ENCODE data around the gene DUS1L.
"Not testable (repeated sequence)": the region's sequence is repeated elsewhere in the genome, so short reads cannot be mapped to it uniquely, and the experiment has no call there.

DUS1L gene

DNA sequence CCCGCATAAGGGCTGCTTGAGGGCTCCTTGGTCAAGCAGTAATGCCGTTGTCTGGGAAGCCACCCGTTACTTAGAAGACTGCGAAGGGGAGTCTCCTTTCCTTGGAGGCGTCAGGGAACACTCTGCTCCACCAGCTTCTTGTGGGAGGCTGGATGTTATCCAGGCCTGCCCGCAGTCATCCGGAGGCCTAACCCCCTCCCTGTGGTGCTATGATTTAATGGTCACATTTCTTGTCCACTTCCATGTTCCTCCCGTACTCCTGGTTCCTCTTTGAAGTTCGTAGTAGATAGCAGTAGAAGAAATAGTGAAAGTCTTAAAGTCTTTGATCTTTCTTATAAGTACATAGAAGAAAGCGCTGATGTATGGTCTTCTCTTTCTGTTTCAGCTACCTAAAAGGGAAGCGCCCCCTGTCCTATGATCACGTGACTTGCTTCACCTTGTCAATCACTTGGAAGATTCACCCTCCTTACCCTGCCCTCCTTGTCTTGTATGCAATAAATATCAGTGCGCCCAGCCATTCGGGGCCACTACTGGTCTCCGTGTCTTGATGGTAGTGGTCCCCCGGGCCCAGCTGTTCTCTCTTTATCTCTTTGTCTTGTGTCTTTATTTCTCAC, 26.7 kb downstream of the DUS1L start:
- not testable (repeated sequence) for DNase-seq

DNA sequence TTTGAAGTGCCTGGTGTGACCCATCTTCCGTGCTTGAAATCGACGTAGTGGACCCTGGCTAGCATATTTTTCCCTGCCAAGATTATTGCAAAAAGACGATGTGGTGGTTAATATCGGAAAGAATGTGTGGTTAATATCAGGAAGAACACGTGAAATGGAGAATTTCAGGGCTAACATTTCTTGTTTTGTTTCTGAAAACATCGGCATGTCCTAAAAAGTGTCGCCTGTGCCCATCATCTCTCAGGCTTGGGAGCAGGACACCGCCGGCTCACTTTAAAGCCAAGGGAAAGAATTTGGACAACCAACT, 27.8 kb downstream of the DUS1L start:
- DNase-seq = no peak

- DNase-seq = peak; percentile 98
These were observed 28.3 kb downstream of the DUS1L start, which contains the start of gene DCXR for GRCh38 chr17:82037092-82037888. Gene DCXR (minus strand): TSS chr17:82037697. CDS start chr17:82037682, 15 bp downstream.

GRCh38 chr17:82036634-82037091, 28.9 kb downstream of the DUS1L start:
- no peak for DNase-seq

- no peak for DNase-seq
These were observed 29.5 kb downstream of the DUS1L start for GRCh38 chr17:82035956-82036633.

DNA sequence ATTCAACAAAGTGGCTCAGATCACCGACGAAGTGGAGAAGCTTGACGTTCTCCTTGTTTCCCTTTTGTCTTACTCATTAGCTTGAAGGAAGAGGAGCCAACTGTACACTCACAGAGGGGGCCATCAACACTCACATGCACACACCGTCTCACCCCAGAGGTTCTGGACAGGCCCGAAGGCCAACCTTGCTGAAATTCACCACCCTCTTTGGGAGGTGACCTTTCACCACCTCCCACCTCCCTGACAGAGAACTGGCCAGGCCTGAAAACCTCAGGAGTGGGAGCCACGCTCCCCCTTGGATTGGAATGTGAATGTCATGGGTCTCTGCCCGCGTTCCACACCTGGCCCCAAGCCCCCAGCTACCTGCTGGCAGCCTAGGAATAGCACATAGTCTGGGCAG, 30.1 kb downstream of the DUS1L start:
- no peak for DNase-seq

DNA sequence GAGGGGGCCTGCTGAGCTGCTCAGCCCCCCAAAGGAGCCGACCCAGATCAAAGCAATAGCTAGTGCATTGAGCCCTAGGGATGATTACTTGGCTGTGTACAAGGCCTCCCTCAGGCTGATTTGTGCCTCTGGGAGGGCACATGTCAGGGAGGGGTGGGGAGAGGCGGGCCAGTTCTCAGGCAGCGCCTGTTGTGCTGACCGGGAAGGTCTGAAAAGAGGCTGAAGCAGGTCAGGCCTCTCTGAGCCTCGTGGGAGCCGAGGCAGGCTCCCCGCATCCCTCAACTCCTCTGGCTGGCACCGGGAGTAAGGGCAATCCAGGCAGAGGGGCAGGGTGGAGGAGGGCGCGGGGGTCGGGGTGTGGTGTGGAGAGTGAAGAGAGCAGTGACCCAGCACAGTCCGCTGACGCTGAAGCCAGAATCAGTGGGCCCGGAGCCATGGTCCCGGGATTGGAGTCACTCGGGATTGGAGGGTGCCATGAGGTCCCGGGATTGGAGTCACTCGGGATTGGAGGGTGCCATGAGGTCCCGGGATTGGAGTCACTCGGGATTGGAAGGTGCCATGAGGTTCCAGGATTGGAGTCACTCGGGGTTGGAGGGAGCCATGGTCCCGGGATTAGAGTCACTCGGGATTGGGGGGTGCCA, 31.1 kb downstream of the DUS1L start:
- no peak for DNase-seq

DNA sequence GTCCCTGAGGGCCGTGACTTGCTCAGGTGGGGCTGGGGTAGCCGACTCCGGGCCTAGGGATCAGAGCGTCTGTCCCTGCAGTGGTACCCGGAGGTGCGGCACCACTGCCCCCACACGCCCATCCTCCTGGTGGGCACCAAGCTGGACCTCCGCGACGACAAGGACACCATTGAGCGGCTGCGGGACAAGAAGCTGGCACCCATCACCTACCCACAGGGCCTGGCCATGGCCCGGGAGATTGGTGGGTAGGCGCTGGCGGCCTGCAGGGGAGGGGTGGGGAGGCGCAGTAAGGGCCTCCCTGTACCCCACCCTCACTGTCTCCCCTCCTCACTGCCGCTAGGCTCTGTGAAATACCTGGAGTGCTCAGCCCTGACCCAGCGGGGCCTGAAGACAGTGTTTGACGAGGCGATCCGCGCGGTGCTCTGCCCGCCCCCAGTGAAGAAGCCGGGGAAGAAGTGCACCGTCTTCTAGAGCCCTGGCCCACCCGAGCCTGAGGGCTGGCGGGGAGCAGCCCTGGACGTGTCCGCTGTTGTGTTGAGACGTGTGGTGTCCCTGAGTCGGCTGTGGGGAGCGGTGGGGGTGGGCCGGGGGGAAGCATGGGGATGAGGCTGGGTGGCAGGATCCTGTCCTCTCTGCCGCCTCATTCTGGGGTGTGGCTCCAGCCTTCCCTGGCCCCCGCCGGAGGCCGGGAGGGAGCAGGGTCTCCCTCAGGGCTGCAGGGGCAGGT, 32.1 kb downstream of the DUS1L start:
- no peak for DNase-seq

DNA sequence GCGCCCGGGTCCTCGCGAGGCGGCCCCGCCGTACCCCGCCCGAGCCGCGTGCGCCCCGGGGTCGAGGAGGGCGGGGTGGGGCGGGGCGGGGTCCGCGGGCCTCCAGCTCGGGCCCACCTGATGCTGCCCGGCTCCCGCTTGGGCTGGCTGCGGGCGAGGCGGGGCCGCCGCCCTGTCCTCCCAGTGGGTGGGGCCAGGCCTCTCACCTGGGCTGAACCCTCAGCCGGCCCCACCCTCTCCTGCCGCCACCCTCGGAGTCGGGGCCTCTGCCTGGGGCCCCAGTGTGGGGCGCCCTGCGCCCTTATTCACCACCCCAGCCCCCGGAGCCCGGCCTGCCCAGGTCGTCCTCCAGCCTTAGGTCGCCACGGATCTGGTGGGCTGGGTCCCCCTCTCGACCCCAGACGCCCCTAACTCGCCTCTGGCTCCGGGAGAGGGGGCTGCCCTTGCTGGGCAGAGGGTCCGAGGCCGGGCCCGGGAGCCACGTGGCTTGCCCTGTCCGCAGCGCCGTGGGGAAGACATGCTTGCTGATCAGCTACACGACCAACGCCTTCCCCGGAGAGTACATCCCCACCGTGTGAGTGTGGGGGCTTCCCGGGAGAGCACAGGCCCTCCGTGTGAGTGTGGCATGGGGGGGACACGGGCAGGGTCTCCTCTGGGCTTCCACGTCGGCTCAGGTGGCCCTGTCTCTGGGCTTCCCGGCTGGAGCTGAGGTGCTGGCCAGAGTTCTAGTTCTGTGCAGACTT, 33.5 kb downstream of the DUS1L start:
- peak; percentile 75 for DNase-seq

GRCh38 chr17:82031303-82031884, 34.2 kb downstream of the DUS1L start, which contains the start of gene RAC3:
Gene RAC3 (plus strand): TSS chr17:82031678. CDS start chr17:82031762, 84 bp downstream.
- DNase-seq = peak; percentile 37

- peak; percentile 88 for DNase-seq
These were observed 34.9 kb downstream of the DUS1L start for GRCh38 chr17:82030470-82031302.

- DNase-seq = no peak
These were observed 35.6 kb downstream of the DUS1L start for GRCh38 chr17:82029990-82030469.

- no peak for DNase-seq
These were observed 36.2 kb downstream of the DUS1L start for GRCh38 chr17:82029391-82029790.

DNA sequence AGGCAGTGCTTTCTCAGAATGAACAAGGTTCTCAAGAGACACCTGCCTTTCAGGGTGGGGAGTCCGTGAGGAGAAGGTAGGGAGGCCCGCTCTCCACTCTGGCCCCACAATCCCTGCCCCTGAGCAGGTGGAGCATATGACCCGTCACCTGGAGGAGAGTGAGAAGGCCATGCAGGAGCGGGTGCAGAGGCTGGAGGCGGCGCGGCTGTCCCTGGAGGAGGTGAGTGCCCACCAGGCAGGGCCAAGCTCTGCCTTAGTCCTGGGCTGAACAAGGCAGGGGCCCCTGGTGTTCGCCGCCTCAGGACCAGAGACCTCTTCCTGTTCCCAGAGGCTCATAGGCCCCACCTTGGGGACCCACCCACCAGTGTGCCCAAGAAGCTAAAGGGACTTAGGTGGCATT, 36.6 kb downstream of the DUS1L start:
- DNase-seq = no peak

- no peak for DNase-seq
These were observed 37.4 kb downstream of the DUS1L start for GRCh38 chr17:82028246-82028645.

GRCh38 chr17:82025401-82026107, 40.0 kb downstream of the DUS1L start:
- DNase-seq = no peak

DNA sequence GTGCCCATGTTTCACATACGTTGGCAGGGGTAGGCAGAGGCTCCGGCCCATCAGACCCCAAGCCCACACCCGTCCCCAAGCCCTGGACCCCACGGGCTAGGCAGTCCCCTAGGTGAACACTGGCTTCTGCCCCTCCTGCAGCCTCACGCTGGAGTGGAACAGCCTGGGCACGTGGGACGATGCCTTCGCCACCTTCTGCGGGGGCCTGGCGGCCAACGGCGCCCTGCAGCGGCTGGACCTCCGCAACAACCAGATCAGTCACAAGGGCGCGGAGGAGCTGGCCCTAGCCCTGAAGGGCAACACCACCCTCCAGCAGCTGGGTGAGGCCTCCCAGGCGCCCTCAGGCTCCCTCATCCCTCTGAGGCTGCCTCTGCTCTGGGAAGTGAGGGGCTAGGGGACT, 40.7 kb downstream of the DUS1L start:
- DNase-seq = no peak

DNA sequence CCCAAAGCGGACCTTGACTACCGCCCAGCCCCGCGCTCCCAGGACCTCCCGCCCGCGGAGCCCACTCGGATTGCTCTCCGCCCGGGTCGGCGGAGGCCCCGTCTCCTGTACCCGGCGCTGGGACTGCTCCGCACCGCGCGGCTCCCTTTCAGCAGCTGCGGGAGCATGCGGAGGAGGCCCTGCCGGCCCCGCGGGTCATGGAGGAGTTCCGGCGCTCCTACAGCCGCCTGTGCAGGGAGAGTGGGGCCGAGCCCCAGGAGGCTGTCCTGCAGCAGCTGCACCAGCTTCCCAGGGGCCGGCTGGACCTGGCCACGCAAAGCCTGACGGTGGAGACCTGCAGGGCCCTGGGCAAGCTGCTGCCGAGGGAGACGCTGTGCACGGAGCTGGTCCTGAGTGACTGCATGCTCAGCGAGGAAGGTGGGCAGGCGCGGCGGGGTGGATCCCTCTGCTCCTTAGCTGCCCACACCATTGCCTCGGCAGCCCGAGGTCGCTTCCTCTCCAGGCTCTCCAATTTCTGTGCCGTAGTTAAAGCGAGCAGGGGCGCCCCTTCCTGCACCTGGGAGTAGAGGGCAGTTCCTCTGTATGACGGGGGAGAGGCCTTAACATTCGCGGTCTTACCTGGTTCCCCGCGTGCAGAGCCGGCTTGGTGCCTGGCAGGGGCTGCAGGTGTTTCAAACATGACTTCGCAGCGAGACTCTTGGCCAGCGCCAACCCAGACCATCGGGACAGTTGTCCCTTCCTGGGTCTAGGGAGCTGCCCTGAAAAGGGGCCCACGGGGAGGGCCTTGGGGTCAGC, 42.0 kb downstream of the DUS1L start:
- peak; percentile 52 for DNase-seq

- DNase-seq = peak; percentile 100
These were observed 42.6 kb downstream of the DUS1L start, which contains the start of gene LRRC45 for GRCh38 chr17:82022981-82023446. Gene LRRC45 (plus strand): TSS chr17:82023305. CDS start chr17:82023644, 339 bp downstream.
